ENCODE results near the gene ITM2A.
A peak's percentile ranks its signal among the peaks of the same experiment; 100 is the strongest.

ITM2A gene

GRCh38 chrX:79366873-79367749 is at the start of gene ITM2A:
Gene ITM2A, minus strand, starts transcription at chrX:79367334. Its CDS starts 119 bp downstream, at chrX:79367215.
- TF ChIP-seq CTCF (IDR thresholded peaks at IDR 0.05; ENCODE audit: borderline replicate concordance, insufficient read depth, low read depth, low read length): no peak
- peak within 1 kb of the TSS; percentile 68 for H3K4me3 ChIP-seq (ENCODE audit: low read depth, low read length)

GRCh38 chrX:79415056-79415455 is 47.9 kb upstream of the ITM2A start:
- H3K4me3 ChIP-seq (ENCODE audit: low read depth, low read length): no peak overlapping the region
- TF ChIP-seq CTCF (IDR thresholded peaks at IDR 0.05; ENCODE audit: borderline replicate concordance, insufficient read depth, low read depth, low read length): no peak

- no peak overlapping the region for H3K4me3 ChIP-seq (ENCODE audit: low read depth, low read length)
- TF ChIP-seq CTCF (IDR thresholded peaks at IDR 0.05; ENCODE audit: borderline replicate concordance, insufficient read depth, low read depth, low read length): no peak
Observed at GRCh38 chrX:79413963-79414362, 46.8 kb upstream of the ITM2A start.

GRCh38 chrX:79412972-79413371 is 45.8 kb upstream of the ITM2A start:
- H3K4me3 ChIP-seq (ENCODE audit: low read depth, low read length): no peak overlapping the region
- peak; percentile 12; the same call in 1 of the 2 replicates for TF ChIP-seq CTCF (IDR thresholded peaks at IDR 0.05; ENCODE audit: borderline replicate concordance, insufficient read depth, low read depth, low read length)

GRCh38 chrX:79412166-79412565 is 45.0 kb upstream of the ITM2A start:
- H3K4me3 ChIP-seq (ENCODE audit: low read depth, low read length): no peak overlapping the region
- TF ChIP-seq CTCF (IDR thresholded peaks at IDR 0.05; ENCODE audit: borderline replicate concordance, insufficient read depth, low read depth, low read length): no peak

GRCh38 chrX:79409657-79410056 is 42.5 kb upstream of the ITM2A start:
- no peak for TF ChIP-seq CTCF (IDR thresholded peaks at IDR 0.05; ENCODE audit: borderline replicate concordance, insufficient read depth, low read depth, low read length)
- no peak overlapping the region for H3K4me3 ChIP-seq (ENCODE audit: low read depth, low read length)

All from GM12875 (cell line).